IPS-18c (cell line): ENCODE measurements around the gene XPR1.
"Not testable (repeated sequence)": the region's sequence is repeated elsewhere in the genome, so short reads cannot be mapped to it uniquely, and the experiment has no call there.

Source experiments
- H3K4me3 ChIP-seq: 2 replicates; pipeline ENCODE4 v1.7.0; 2013; ENCODE audit warnings: low read depth, mild to moderate bottlenecking, low read length, moderate library complexity; ENCODE audit not compliant: insufficient read depth
- H3K9me3 ChIP-seq: one replicate; pipeline ENCODE4 v1.6.1; 2013; ENCODE audit warnings: mild to moderate bottlenecking, low read length, moderate library complexity; ENCODE audit not compliant: control insufficient read depth, insufficient read depth

Gene XPR1

GRCh38 chr1:180674603-180675530, 43.0 kb downstream of the XPR1 start:
- Histone ChIP-seq H3K9me3 (no peaks in the 10 kb centered on the region), H3K4me3 (no peak overlapping the region)

DNA sequence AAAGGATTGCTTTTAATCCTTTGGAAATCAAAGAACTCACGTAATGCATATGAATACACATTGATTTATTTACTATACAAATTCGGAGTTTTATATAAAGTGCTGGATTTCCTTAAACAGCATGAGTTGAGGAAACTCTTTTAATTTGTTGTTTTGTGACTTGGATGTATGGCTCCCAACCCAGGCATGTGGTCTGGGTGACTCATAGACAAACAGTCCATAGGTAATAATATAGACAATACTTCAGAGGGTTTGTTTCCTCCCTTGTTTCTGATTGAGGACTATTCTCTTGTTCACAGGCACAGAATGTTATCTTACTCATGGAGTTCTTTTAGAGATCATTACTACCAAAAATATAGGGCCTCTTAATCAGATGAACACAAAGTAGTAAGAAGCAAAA, 43.8 kb downstream of the XPR1 start:
- H3K9me3 ChIP-seq: no peaks in the 10 kb centered on the region
- H3K4me3 ChIP-seq: no peak overlapping the region

DNA sequence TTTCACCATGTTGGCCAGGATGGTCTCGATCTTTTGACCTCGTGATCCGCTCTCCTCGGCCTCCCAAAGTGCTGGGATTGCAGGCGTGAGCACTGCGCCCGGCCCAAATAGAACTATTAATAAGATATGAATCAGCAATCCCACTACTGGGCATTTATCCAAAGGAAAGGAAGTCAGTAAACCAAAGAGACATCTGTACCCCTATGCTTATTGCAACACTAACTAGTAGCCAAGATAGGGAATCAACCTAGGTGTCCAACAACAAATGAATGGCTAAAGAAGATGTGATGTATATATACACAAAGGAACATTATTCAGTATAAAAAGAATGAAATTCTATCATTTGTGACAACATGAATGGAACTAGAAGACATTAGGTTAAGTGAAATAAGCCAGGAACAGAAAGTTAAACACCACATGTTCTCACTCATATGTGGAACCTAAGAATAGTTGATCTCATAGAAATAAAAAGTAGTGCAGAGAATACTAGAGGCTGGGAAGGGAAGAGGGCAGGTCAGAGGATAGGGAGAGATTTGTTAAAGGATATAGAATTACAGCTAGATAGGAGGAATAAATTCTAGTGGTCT, 48.8 kb downstream of the XPR1 start:
- Histone ChIP-seq H3K4me3 (no peak overlapping the region), H3K9me3 (peaks cover 2% of the 10 kb centered on the region)

DNA sequence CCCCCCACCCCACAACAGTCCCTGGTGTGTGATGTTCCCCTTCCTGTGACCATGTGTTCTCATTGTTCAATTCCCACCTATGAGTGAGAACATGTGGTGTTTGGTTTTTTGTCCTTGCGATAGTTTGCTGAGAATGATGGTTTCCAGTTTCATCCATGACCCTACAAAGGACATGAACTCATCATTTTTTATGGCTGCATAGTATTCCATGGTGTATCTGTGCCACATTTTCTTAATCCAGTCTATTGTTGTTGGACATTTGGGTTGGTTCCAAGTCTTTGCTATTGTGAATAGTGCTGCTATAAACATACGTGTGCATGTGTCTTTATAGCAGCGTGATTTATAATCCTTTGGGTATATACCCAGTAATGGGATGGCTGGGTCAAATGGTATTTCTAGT, 51.3 kb downstream of the XPR1 start:
- not testable (repeated sequence) for H3K9me3 ChIP-seq, H3K4me3 ChIP-seq

- H3K4me3 ChIP-seq: no peak overlapping the region
These were observed 59.6 kb downstream of the XPR1 start for GRCh38 chr1:180691322-180691913.

DNA sequence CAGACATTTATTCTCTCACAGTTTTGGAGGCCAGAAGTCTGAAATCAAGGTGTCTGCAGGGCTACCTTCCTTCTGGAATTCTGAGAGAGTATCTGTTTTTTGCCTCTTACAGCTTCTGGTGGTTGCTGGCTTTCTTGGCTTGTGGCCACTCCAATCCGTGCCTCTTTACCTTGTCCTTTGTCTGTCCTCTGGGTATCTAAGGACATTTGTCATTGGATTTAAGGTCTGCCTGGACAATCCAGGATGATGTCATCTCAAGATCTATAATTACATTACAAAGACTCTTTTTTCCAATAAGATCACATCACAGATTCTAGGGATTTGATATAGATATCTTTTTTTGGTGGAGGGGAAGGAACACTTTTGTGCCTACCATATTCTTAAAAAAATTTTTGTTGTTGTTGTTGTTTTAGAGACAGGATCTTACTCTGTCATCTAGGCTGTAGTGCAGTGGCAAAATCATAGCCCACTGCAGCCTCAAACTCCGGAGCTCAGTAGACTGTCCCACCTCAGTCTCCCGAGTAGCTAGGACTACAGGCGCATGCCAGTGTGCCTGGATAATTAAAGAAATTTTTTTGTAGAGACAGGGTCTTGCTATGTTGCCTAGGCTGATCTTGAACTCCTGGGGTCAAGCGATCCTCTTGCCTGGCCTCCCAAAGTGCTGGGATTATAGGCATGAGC, 61.9 kb downstream of the XPR1 start:
- H3K9me3 ChIP-seq: no peaks in the 10 kb centered on the region
- no peak overlapping the region for H3K4me3 ChIP-seq

More at GRCh38 chr1:180691322-180691913, 59.6 kb downstream of the XPR1 start:
- H3K9me3 ChIP-seq: no peaks in the 10 kb centered on the region

- H3K9me3 ChIP-seq: no peaks in the 10 kb centered on the region
These were observed 63.5 kb downstream of the XPR1 start for GRCh38 chr1:180695282-180695681.

GRCh38 chr1:180696361-180696760, 64.5 kb downstream of the XPR1 start:
- H3K9me3 ChIP-seq: no peaks in the 10 kb centered on the region
- no peak overlapping the region for H3K4me3 ChIP-seq

More at GRCh38 chr1:180695282-180695681, 63.5 kb downstream of the XPR1 start:
- no peak overlapping the region for H3K4me3 ChIP-seq

GRCh38 chr1:180698580-180698979, 66.8 kb downstream of the XPR1 start:
- Histone ChIP-seq H3K4me3 (no peak overlapping the region), H3K9me3 (peaks cover under 1% of the 10 kb centered on the region)

DNA sequence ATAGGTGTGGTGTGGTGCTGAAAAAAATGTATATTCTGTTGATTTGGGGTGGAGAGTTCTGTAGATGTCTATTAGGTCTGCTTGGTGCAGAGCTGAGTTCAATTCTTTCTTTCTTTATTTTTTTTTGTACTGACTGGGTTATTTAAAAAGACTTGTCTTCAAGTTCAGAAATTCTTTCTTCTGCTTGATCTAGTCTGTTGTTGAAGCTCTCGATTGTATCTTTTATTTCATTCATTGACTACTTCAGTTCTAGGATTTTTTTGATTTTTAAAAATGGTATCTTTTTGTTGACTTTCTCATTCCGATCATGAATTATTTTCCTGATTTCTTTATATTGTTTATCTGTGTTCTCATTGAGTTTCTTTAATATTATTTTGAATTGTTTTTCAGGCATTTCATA, 70.6 kb downstream of the XPR1 start:
- H3K9me3 ChIP-seq, H3K4me3 ChIP-seq: not testable (repeated sequence)

GRCh38 chr1:180710746-180711145, 78.9 kb downstream of the XPR1 start:
- not testable (repeated sequence) for H3K9me3 ChIP-seq, H3K4me3 ChIP-seq

GRCh38 chr1:180711260-180711659, 79.4 kb downstream of the XPR1 start:
- H3K4me3 ChIP-seq, H3K9me3 ChIP-seq: not testable (repeated sequence)

DNA sequence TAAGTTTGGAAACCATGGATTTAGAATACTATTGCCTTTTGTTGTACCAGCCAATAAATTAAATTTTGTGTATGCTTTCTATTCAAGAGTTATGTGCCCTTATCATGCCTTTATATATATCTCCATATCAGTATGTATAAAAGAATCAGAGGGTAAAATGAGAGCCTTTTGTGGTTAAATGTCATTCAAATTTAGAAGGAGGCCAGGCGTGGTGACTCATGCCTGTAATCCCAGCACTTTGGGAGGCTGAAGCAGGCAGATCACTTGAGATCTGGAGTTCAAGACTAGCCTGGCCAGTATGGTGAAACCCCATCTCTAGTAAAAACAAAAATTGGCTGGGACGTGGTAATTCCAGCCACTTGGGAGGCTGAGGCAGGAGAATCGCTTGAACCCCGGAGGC, 88.9 kb downstream of the XPR1 start:
- Histone ChIP-seq H3K9me3 (no peaks in the 10 kb centered on the region), H3K4me3 (no peak overlapping the region)

DNA sequence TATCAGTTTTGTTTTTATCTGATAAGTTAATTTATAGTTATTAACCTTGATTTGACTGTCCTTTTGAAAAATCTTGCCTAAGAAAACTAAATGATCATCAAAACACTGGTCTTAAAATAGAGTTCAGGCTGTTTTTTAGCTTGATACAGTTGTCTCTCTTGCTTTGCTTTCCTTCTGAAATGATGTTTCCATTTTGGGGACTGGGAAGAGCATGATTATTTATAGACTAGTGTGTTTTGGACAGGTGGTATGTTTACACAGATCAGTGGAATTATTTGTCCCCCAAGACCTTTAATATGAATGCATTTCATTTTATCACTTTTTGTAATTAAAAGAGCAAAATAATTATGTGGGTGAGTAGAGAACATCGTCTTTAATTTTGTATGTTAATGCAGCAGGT, 90.8 kb downstream of the XPR1 start:
- Histone ChIP-seq H3K4me3 (no peak overlapping the region), H3K9me3 (no peaks in the 10 kb centered on the region)

DNA sequence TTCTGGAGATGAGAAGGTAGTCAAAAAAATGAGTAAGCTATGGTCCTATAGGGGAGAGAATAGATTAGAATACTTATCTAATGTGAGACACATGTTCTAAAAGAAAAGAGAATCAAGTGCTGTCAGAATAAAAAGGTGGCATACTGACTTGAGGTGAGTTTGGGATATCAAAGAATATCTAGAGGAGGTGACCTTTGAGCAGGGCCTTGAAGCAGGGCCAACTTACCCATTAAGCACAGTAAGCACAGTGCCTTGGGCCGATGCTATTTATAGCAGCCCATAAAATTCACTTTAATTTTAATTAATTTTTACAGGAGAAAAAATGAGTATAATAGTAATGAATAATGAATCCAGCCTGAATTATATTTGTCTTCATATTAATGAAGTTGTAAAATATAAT, 92.2 kb downstream of the XPR1 start:
- Histone ChIP-seq H3K9me3 (no peaks in the 10 kb centered on the region), H3K4me3 (no peak overlapping the region)

- not testable (repeated sequence) for H3K4me3 ChIP-seq, H3K9me3 ChIP-seq
These were observed 94.2 kb downstream of the XPR1 start for GRCh38 chr1:180726024-180726423.

DNA sequence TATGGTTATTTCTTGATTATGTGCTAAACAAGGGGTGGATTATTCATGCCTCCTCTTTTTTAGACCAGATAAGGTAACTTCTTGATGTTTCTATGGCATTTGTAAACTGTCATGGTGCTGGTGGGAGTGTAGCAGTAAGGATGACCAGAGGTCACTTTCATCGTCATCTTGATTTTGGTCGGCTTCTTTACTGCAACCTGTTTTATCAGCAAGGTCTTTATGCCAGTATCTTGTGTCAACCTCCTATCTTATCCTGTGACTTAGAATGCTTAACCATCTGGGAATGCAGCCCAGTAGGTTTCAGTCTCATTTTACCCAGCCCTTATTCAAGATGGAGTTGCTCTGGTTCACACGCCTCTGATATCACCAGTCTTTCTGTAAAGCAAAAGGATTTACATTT, 95.9 kb downstream of the XPR1 start:
- H3K9me3 ChIP-seq: not testable (repeated sequence)

More for the DNA sequence above, 95.9 kb downstream of the XPR1 start:
- H3K4me3 ChIP-seq: not testable (repeated sequence)
